GM23338 (cell line): ENCODE results near the gene SKIC8.

Source experiments
- CREB1 ChIP-seq: fragments of 250-450 bp; sonication (Bioruptor Pico); IDR thresholded peaks from 2 replicates; pipeline ENCODE4 v1.5.0; 2020; ENCODE audit warnings: low read depth, mild to moderate bottlenecking, moderate library complexity
- CTCF ChIP-seq, 2 experiments: fragments of 200-600 bp in 1 of 2; sonication (generic) in 1 of 2; conservative IDR thresholded peaks; 2 replicates each; pipeline versions ENCODE4 v1.5.1 to v1.6.1; 2016 to 2017; ENCODE audit warnings: antibody characterized with exemption in 2 of 2, low read depth in 2 of 2, mild to moderate bottlenecking in 2 of 2, moderate library complexity in 1 of 2
- EZH2 ChIP-seq: fragments of 200-600 bp; sonication (generic); IDR thresholded peaks from one replicate; pipeline ENCODE4 v1.8.0; 2017; ENCODE audit warnings: antibody characterized with exemption, mild to moderate bottlenecking, low read depth; ENCODE audit not compliant: unreplicated experiment
- EZH2phosphoT487 ChIP-seq: fragments of 200-600 bp; sonication (generic); IDR thresholded peaks from one replicate; pipeline ENCODE4 v1.8.1; 2018; ENCODE audit warnings: antibody characterized with exemption; ENCODE audit not compliant: unreplicated experiment
- JUNB ChIP-seq: IDR thresholded peaks from one replicate; pipeline ENCODE4 v1.6.1; 2016; ENCODE audit warnings: antibody characterized with exemption; ENCODE audit not compliant: unreplicated experiment
- NANOG ChIP-seq: IDR thresholded peaks from 2 replicates; pipeline ENCODE4 v1.6.1; 2016; ENCODE audit warnings: antibody characterized with exemption, borderline replicate concordance
- POLR2AphosphoS5 ChIP-seq: IDR thresholded peaks from 2 replicates; pipeline ENCODE4 v1.6.1; 2016; ENCODE audit warnings: antibody characterized with exemption, low read depth
- REST ChIP-seq: IDR thresholded peaks from one replicate; pipeline ENCODE4 v1.6.1; 2018; ENCODE audit warnings: antibody characterized with exemption; ENCODE audit not compliant: unreplicated experiment
- STAT1 ChIP-seq: IDR thresholded peaks from one replicate; pipeline ENCODE4 v1.6.1; 2016; ENCODE audit warnings: antibody characterized with exemption; ENCODE audit not compliant: unreplicated experiment
- ZNF114 ChIP-seq: fragments of 250-450 bp; sonication (Bioruptor Pico); IDR thresholded peaks from 2 replicates; pipeline ENCODE4 v1.5.0; 2020; ENCODE audit warnings: mild to moderate bottlenecking, moderate library complexity
- ZNF331 ChIP-seq: fragments of 250-450 bp; sonication (Bioruptor Pico); IDR thresholded peaks from 2 replicates; pipeline ENCODE4 v1.5.0; 2020; ENCODE audit warnings: low read depth, mild to moderate bottlenecking, moderate library complexity
- ZNF462 ChIP-seq: fragments of 250-450 bp; sonication (Bioruptor Pico); IDR thresholded peaks from 2 replicates; pipeline ENCODE4 v1.5.0; 2020; ENCODE audit warnings: mild to moderate bottlenecking, moderate library complexity
- TF ChIP-seq, protein P1 (sequence below): IDR thresholded peaks from 2 replicates; pipeline ENCODE4 v1.6.1; 2016; ENCODE audit warnings: antibody characterized with exemption

DNA sequence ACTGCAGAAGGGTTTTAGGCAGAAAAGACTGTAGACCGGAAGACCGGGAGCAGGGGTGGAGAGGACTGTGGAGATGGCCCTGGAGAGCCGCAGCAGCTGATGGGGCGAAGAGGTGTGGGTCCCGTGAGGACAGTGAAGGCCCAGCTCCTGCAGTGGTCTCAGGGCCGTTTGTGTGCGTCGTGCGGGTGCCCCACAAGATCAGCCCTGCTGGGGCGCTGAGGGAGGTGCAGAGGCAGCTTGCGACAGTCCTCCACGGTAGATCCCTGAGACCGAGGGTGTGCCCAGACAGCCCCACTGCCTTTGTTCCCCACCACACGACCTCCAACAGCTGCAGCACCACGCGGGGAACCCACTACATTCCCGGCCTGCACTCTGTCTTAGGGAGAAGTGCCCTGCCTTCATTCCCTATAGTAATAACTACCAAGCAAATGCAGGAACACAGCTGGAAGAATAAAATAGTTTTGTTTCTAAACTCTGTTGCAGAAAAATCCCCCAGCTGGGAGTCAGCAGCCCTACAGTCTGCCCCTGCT is 21.7 kb upstream of the SKIC8 start:
- TF ChIP-seq CTCF (conservative IDR thresholded peaks at IDR 0.05; ENCODE audit: low read depth in 2 of 2) (no peak), POLR2AphosphoS5 (no peak), EZH2phosphoT487 (no peak), EZH2 (no peak), CREB1 (no peak), JUNB (no peak), ZNF114 (CRISPR knock-in tag) (no peak), REST (no peak), ZNF462 (no peak), ZNF331 (CRISPR knock-in tag) (no peak), NANOG (no peak), STAT1 (no peak)
- TF ChIP-seq, protein P1, sequence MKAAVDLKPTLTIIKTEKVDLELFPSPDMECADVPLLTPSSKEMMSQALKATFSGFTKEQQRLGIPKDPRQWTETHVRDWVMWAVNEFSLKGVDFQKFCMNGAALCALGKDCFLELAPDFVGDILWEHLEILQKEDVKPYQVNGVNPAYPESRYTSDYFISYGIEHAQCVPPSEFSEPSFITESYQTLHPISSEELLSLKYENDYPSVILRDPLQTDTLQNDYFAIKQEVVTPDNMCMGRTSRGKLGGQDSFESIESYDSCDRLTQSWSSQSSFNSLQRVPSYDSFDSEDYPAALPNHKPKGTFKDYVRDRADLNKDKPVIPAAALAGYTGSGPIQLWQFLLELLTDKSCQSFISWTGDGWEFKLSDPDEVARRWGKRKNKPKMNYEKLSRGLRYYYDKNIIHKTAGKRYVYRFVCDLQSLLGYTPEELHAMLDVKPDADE, result no peak
